HPDE6-E6E7 (cell line): Measurements from ENCODE around the gene BHMT2.

ENCODE experiments used
- DNase-seq: peaks from one replicate; pipeline ENCODE4 v3.0.0; 2011; ENCODE audit warnings: missing footprints; ENCODE audit errors: extremely low spot score

BHMT2 gene

DNA sequence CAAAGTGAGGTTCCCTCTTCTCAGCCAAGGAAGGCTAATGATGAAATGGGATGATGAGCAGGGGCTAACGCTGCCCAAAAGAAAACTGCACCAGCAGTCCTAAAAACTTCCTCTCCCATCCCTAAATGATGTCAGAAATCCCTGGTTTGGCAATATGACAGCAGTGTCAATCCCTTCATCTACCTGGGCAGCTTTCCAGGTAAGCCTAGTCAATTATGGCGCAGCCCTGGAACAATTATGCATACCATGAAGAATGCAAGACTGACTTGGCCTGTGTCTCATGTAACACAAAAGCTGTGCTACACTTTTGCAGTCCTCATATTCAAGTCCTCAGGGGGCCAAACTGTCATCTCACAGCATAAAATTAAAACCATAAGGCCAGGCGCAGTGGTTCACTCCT is 7.1 kb upstream of the BHMT2 start:
- no peak for DNase-seq

DNA sequence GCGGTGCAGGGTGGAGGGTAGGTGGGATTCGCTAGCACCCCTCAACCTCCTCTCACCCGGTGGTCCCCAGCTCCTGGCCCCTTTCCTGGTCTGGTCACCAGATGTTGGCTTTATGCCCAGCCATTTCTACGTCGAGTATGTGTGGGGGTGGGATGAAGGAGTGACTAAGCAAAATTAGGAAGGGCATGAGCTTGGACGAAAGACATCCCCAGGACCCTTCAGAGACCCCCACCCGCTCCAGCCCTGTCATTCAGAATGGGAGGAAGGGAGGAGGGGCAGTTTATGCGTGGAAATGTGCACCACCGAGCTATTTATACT is 742 bp downstream of the BHMT2 start:
- no peak for DNase-seq

DNA sequence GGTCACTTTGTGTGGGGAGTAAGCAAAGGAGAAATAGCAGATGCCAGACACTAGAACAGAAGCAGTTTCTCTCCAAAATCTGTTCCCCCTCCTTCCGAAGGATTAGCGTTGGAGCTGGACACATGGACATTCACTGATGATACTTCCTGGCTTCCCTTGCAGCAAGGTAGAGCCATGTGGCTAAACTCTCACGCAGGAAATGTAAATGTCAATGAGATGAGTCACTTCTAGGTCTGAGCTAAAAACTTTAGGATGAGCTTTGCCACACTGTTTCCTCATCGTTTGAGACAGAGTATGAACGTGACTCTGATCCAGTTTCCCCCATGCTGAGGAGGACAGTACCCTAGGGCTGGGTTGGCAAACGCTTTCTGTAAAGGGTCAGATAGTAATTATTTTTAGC is 5.1 kb downstream of the BHMT2 start:
- DNase-seq, result peak; percentile 6

DNA sequence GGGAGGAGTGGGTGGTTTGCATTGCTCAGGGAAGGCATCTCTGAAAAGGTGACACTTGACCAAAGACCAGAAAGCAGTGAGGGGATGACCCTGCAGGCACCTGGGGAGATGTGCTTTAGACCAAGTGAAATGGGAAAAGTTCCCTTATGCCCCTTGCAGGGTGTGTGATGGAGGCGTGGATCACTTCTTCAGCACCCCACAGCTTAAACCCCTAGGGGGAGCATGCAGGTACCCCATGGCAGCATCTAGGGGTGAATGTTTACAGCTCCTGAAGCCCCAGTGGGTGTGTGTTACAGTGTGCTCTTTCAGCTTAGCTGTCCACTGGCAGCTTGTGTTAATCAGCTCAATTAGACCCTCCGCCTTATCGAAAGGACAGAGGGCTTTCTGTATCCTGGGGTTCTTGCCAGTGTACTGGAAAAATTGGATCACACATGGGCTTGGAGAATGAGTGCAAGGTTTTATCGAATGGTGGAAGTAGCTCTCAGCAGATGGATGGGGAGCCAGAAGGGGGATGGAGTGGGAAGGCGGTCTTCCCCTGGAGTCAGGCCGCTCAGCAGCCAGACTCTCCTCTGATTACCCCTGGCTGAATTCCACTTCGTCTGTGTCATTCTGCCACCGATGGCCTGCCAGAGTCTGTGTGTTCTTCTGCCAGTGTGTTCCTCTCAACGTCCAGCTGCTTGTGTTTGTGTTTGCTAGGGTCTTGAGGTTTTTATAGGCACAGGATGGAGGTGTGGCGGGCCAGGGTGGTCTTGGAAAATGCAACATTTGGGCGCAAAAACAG is 6.3 kb downstream of the BHMT2 start:
- DNase-seq, result no peak

DNA sequence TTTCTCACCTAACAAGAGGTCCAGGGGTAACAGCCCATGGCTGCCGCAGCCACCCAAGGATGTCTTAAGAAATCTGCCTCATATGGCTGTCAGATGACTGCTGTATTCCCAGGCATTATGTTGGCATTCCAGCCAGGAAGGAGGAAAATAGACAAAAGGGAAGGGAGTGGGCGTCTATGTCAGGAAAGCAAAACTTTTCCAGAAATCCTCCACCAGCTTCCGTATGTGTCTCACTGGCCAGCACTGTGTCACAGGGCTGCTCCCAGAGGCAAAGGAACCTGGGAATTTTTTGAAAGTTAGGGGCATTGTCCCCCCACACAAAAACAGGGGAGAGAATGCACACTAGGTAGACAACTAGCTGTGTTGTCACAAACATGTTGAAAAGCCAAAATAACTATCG is 7.3 kb downstream of the BHMT2 start:
- no peak for DNase-seq

DNA sequence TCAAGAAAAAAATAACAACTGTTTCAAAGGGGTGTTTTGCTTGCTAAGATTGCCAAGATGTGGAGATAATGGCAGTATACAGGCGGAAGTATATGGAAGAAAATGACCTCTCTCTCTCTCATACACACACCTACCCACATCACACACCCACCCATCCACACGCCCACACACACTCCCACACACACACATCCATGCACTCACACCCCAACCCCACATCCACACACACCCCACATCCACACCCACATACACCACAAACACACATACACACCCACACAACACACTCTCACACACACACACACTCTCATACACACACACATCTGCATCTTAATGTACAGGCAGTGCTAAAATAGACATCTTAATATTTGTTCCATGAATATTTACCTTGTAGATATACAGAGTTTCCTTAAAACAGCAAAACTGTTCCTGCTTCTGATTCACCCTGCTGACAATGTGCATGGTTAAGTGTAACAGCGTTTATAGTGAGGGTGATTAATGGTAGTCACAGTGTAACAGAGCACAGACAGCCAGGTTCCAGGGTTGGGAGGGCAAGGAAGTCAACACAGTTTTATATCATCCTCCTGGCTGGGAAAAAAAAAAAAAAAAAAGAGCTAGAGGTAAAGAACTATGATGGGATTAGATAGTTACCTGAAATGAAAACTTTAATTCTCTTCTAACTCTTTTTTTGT is 8.3 kb downstream of the BHMT2 start:
- no peak for DNase-seq

DNA sequence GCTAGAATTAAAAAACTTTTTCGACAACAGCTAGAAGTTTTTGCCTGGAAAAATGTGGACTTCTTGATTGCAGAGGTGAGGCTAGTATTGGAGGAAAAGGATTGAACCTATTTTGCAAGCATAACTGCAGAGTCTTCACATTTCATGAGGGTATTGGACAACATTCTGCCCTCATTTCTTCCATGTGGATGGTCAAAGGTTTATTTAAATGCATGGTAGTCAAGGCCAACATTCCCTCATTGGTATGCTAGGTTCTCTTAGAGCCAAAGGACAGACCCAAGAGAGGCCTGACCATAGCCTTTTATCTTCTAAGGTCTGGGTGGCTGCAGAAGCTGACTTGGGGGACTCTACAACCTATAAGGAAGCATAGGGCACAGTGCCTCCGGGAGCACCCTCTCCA is 11.2 kb downstream of the BHMT2 start:
- DNase-seq, result no peak

DNA sequence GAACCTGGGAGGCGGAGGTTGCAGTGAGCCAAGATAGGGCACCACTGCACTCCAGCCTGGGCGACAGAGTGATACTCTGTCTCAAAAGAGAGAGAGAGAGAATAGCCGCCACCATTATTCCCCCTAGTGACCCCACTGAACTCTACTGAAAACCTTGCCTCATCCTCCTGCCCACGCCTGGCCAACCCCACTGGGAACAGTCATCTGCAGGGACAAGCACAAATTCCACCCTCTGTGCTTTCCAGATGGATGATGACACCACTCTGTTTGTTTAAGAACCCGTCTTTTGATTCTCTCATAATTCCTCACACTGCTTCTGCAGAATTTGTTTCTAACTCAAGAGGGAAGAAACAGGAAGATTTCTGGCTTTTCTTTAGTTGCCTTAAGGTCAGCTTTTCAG is 12.2 kb downstream of the BHMT2 start:
- no peak for DNase-seq

DNA sequence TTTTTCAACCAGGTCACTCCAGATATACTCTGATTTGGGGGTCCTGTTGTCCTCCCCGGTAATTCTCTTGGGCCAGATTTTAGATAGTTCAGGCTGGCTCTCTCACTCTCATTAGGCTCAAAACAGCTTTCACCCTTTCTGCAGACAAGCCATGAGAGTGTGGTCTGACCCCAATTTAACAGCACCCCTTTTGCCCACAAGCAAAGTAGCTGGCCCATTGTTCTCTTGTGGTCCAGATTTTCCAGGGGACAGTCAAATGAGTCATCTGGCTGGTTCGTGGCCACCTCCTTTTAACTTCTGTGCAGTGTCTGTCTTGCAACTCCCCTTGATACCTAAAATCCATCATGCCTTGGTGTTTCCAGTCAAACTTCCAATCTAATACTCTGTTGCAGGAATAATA is 16.5 kb downstream of the BHMT2 start:
- DNase-seq, result no peak

DNA sequence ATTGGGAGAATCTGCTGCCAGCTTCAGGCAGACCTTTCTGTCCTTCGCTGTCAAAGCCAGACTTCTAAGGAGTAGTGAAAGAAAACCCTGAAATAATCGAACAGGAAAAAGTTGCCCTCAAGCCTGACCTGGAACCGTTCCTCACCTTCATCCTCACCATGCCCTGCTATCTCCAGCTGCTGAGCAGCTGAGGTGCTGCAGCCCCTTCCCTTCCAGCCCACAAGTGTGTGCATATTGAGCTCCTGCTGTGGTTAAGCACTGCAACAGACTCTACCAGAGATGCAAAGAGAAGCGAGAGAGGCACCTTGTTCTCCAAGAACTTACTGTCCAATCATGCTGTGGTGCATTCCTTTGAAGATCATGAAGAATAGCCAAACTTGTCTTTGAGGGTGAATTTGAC is 18.9 kb downstream of the BHMT2 start:
- no peak for DNase-seq

DNA sequence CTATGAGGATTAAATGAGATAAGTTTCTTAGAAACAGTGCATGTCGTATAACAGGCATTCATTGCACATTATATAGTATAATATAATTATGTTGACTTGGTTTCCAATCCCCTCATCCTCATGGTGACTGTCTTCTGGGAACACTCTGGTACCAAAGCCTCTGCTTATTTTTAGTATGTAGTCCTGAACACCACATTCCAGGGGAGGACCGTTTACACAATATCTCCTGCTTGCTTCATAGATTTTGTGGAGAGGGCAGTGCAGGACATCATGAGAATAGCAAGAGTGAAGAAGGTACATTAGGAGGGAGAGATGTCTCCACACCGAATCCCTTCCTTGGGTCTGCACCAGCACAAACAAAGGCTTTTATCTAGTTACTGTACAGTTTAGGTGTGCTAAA is 21.5 kb downstream of the BHMT2 start:
- no peak for DNase-seq

DNA sequence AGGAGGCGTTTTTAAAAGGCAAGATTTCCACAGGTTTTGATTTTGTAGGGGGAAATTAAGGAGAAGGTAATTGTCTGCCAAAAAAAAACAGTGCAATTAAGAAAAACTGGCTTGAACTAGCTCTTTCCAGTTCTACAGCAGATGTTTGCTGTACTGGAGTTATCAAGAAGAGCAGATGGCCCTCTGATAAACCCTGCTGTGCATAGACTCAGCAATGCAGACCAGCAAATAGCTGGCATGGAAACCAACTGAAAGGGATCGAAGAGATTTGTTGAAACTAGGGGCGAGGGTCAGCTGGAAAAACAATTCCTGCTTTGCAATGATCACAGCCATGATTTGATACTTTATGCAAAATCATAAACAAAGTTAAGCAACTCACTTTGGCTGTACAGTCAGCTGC is 24.2 kb downstream of the BHMT2 start:
- DNase-seq, result no peak

DNA sequence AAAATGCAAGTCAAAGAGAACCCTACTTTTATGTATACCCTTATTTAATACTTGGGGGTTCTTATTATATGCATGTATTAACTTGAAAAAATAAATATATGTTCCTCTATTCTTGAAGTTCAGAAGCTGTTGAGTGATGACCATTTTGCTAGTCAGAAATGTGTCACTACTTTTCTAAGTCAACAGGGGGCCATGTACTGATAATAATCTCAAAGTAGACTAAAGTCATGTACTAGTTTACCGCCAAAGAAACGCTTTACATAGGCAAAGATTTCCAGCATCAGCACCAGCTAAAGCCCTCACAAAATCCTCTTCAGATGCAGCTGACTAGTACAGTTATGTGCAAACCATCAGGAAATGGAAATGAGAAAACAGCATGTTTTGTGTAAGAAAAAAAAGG is 36.3 kb downstream of the BHMT2 start:
- no peak for DNase-seq

DNA sequence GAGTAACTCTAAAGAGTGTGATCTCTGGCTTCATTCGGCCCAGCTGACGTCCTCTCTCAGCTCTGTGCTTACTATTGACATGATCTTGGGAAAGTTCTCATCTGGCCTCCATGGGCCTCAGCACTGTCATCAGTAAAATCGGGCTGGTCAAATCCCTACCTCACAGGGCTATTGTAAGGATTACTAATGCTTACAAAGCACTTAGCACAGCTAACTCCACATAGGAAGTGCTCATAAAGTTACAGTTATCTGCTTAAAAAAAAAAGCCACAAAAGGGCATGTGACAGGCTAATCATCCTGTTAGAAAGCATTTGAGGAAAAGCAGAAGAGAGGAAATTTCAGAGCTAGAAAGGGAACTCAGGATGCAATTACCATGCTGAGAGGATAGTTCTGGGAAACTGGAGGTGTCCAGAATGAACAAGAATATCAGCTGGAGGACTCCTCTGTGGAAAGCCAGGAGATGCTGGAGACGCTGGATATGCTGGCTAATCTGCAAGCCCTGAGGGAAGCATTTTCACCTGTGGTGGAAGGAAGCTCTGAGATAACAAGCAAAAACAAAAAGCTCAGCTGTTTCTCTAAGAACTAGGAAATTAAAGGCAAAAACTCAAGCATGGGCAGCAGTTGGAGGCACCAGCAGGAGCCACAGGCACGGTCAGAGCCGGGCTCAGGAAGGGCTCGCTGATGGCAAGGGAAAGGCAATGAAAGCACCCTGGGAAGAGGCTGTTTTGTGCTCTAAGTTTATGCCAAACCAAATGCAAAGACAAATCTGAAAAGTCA is 37.6 kb downstream of the BHMT2 start:
- DNase-seq, result no peak

DNA sequence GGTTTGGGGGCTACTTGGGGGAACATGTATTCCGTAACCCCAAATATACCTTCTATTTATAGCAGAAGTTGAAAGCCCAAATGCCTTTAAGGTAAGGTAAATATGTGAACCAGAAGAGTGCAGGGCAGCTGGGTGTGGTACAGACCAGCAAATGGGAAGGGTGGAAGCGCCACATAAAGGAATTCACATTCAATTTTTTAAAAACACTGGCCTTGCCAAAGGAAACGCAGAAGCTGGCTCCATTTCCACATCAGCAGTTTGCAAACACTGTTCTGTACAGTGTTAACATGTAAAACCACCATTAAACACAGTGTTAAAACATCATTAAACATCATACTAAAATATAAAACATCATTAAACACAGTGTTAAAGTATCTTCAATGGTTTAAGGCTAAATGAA is 38.5 kb downstream of the BHMT2 start:
- DNase-seq, result no peak

DNA sequence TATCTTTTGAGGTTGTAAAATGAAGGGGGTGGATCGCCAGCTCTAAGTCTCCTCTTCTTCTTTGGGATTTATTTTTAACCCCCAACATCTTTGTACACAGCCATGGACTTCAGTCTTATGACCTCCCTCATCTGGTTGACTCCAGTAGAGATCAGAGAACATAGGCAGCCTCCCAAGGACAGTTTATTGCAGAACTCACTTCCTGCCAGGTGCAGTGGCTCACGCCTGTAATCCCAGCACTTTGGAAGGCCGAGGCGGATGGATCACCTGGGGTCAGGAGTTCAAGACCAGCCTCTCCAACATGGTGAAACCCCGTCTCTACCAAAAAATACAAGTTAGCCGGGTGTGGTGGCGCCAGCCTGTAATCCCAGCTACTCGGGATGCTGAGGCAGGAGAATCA is 39.2 kb downstream of the BHMT2 start:
- no peak for DNase-seq

DNA sequence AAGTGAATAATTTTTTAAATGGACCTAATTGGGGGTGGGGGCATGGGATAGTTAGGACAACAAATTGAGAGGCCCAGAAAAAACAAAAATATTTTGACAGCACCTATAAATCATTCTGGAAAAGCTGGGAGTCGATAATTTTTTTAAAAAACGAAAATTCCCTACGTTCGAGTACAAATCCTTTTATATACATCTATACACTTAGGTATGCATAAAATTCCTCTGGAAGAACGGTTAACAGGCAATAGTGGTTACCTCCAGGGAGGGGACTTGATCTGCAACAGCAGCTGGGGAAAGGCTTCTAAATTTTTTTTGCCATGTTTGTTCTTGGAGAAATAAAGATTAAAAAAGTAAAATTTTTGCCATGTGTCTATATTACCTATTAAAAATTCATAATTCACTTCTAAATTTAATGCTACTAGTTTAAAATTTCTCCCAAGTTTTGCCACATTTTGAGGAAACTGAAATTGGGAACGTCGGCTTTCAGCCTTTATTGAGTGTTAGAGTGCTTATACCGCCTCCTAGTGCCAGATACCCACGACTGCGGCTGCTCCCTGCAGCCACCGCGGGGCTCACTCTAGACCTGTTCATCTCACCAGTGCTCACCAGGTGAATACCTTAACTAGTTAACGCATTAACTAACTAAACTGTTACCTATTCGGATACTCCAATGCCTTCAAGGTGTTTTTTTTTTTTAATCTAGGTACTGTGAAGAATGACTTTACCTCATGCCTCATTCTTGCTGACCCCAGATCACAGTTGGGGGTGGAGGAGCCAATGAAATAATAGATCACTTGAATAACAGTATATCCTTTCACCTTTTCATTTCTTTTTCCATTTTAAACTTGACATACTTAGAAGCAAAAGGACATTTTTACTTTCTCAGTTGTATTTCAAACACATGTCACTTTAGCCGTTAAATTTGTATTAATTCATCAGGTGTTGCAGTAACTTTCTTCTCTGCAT is 40.2 kb downstream of the BHMT2 start:
- no peak for DNase-seq

DNA sequence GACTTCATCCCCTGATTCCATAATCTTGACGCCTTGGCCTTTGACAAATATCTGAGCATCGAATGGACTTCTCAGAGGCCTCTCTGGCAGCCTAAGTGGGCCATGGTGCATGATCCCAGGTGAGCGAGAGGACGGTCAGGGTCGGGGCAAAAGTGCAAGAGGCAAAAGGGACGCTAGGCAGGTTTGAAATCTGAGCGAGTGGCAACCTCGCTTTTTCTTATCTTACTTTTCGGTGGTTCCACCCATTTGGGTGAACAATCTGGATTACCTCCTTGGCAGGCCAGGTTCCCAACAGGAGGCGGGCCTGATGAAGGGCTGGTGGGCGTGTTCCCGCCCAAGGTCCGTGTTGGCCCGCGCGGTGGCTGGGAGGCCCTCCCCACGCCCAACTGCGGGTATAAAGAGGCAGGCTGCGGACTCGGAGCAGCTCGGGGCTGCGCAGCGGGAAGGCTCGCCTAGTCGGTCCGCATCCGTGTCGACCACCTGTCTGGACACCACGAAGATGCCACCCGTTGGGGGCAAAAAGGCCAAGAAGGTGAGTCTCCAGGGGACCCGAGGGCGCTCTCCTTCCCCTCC is 41.9 kb downstream of the BHMT2 start, which contains the start of gene BHMT:
BHMT (plus strand) TSS at position 423 of the 573 bp plus-strand sequence; CDS start at position 500, 77 bp downstream.
- DNase-seq, result no peak

DNA sequence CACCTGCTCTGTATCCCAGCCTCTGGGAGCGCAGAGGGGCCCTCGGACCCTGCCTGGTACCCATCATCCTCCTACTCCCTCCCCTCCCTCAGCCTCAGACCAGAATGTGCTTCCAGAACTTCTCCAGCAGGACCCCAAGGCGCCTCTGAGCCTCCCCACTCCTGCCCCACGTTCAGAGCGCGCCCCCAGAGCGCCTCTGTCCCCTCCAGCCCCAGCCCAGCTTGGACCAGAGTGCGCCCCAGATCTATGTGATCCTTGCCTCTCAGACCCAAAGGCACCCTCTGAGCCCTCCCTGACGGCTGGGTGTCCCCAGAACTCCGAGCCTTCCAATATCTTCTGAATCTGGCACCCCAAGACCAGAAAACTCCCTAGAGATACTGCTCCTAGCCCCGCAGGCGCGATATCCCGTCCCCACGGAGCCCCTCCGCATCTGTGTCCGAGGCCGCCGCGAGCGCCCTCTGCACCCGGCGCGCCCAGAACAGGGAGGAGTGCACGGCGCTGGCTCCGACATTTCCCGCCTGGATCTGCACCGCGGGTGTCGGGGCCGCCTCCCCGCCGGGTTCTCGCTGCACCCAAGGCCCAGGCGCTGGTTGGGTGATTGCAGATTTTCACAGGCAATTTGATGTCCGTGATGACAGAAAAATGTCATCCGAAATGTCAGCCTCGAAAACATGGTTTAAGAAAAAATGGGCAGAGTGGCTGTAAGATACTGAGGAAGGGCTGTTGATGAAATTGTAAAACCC is 42.6 kb downstream of the BHMT2 start:
- DNase-seq, result no peak

DNA sequence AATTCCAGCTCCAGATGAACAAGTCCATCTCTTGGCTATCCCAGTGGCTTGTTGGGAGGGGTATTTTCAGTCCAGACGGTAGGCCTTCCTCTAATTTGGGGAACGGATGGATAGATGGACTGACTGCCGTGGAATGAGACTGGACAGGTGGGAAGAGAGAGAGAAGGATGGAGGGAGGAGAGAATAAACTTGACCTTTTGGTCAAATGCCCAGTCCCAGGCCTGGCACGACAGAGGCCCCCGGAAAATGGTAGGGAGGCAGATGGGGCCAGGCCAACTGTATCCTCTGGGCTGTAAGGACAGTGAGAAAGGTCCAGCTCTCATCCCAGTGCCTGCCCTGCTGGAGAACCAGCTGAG is 43.1 kb downstream of the BHMT2 start:
- DNase-seq, result no peak

DNA sequence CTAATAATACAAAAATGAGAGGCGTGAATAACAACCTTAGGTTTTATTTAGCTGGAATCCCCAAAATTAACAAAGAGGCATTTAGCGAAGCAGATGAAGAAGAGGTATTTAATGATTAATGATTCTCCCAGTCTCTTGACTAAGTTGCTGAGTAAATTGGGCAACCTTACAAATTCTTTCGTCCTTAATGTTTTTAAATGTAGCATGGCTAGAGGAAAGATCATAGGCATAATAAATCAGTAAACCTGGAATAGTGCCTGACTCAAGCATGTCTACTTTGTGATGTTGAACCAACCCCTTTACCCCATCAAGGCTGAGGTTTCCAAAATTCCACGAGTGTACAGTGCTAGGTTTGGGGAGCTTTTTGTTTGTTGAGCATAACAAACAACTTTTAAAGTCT is 49.9 kb downstream of the BHMT2 start:
- DNase-seq, result no peak
